NCI-H526 (cell line): ENCODE measurements around the gene MGAT4D.
"Not testable (repeated sequence)": the region's sequence is repeated elsewhere in the genome, so short reads cannot be mapped to it uniquely, and the experiment has no call there.

Source experiments
- DNase-seq, 2 experiments: peaks; one replicate each; lab custom pipeline; 2025; lab: John Stamatoyannopoulos, UW

Gene MGAT4D

GRCh38 chr4:140439644-140440142 is 58.4 kb downstream of the MGAT4D start:
- no peak for DNase-seq

GRCh38 chr4:140427919-140428471 is 70.1 kb downstream of the MGAT4D start:
- peak in 1 of 2 experiments; percentile 39 for DNase-seq

GRCh38 chr4:140427106-140427918 is 70.8 kb downstream of the MGAT4D start, which contains the start of gene CLGN:
CLGN (minus strand) TSS chr4:140427648; CDS start chr4:140413078, 14,570 bp downstream.
- DNase-seq, result peak; percentile 69 to 94

- peak; percentile 61 to 87 for DNase-seq
These were observed 71.4 kb downstream of the MGAT4D start for GRCh38 chr4:140426610-140427105.

GRCh38 chr4:140423106-140423505 is 75.0 kb downstream of the MGAT4D start:
- no peak for DNase-seq

- DNase-seq, result not testable (repeated sequence)
These were observed 84.7 kb downstream of the MGAT4D start for GRCh38 chr4:140413130-140413969.

- DNase-seq, result peak in 1 of 2 experiments; percentile 2
These were observed 89.1 kb downstream of the MGAT4D start for GRCh38 chr4:140408974-140409373.

GRCh38 chr4:140406292-140406691 is 91.8 kb downstream of the MGAT4D start:
- DNase-seq, result no peak

- DNase-seq, result no peak
These were observed 98.0 kb downstream of the MGAT4D start for GRCh38 chr4:140400111-140400510.

- DNase-seq, result peak in 1 of 2 experiments; percentile 14
These were observed 102.4 kb downstream of the MGAT4D start for GRCh38 chr4:140395668-140396067.
